HG03575 (cell line): ENCODE data around the gene HERC3.

Experiments used
- ATAC-seq: cut with Tn5 transposase; IDR thresholded peaks from one replicate; pipeline ENCODE4 v1.9.1; 2021; ENCODE audit not compliant: unreplicated experiment, insufficient number of reproducible peaks, low FRiP score; ENCODE audit errors: extremely low read depth

HERC3 gene

GRCh38 chr4:88702782-88703181 lies 110.5 kb downstream of the HERC3 start:
- ATAC-seq, result no peak

- ATAC-seq, result no peak
These were observed 112.9 kb downstream of the HERC3 start for GRCh38 chr4:88705223-88705622.

GRCh38 chr4:88705805-88706492 lies 113.7 kb downstream of the HERC3 start:
- no peak for ATAC-seq

GRCh38 chr4:88706574-88706973 lies 114.3 kb downstream of the HERC3 start:
- no peak for ATAC-seq

GRCh38 chr4:88709989-88710388 lies 117.7 kb downstream of the HERC3 start:
- no peak for ATAC-seq

GRCh38 chr4:88713782-88714181 lies 121.5 kb downstream of the HERC3 start:
- ATAC-seq, result no peak

- no peak for ATAC-seq
These were observed 125.8 kb downstream of the HERC3 start for GRCh38 chr4:88718098-88718497.

- no peak for ATAC-seq
These were observed 127.1 kb downstream of the HERC3 start for GRCh38 chr4:88719381-88719780.

GRCh38 chr4:88720451-88721428 lies 128.5 kb downstream of the HERC3 start:
- no peak for ATAC-seq

- ATAC-seq, result no peak
These were observed 130.0 kb downstream of the HERC3 start for GRCh38 chr4:88722276-88722780.

- no peak for ATAC-seq
These were observed 130.5 kb downstream of the HERC3 start for GRCh38 chr4:88722828-88723227.

- no peak for ATAC-seq
These were observed 132.1 kb downstream of the HERC3 start for GRCh38 chr4:88724406-88724805.

GRCh38 chr4:88725143-88725542 lies 132.9 kb downstream of the HERC3 start:
- ATAC-seq, result no peak

GRCh38 chr4:88725986-88726385 lies 133.7 kb downstream of the HERC3 start:
- no peak for ATAC-seq

GRCh38 chr4:88728146-88728545 lies 135.9 kb downstream of the HERC3 start:
- ATAC-seq, result no peak

GRCh38 chr4:88729146-88729760 lies 137.0 kb downstream of the HERC3 start:
- ATAC-seq, result no peak

- no peak for ATAC-seq
These were observed 138.5 kb downstream of the HERC3 start for GRCh38 chr4:88730811-88731210.

GRCh38 chr4:88731381-88731780 lies 139.1 kb downstream of the HERC3 start:
- ATAC-seq, result no peak

- ATAC-seq, result no peak
These were observed 140.6 kb downstream of the HERC3 start for GRCh38 chr4:88732714-88733368.
